ENCODE results near the gene ZNF780A.

The ZNF780A gene

DNA sequence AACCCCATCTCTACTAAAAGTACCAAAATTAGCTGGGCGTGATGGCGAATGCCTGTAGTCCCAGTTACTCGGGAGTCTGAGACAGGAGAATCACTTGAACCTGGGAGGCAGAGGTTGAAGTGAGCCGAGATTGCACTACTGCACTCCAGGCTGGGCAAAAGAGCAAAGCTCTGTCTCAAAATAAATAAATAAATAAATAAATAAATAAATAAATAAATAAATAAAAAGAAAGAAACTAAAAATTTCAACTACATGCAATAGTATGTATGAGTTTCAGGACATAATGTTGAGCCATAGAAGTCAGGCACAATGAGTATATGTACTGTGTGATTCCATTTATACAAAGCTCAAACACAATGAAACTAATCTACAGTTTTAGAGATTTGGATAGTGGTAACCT is 12.9 kb upstream of the ZNF780A start:
- ATAC-seq (ENCODE audit: low read depth) (no peak), DNase-seq (ENCODE audit: low spot score) (no peak)
- no peak for TF ChIP-seq CTCF (IDR thresholded peaks at IDR 0.05; ENCODE audit: poor library complexity, severe bottlenecking)
- no peak overlapping the region for H3K27ac ChIP-seq (ENCODE audit: poor library complexity, severe bottlenecking)
- no peaks in the 10 kb centered on the region for H3K9me3 ChIP-seq (ENCODE audit: severe bottlenecking)
- no peaks in the 10 kb centered on the region for H3K4me1 ChIP-seq (ENCODE audit: insufficient read depth, poor library complexity, severe bottlenecking)
- H3K36me3 ChIP-seq (ENCODE audit: low read depth) = no peaks in the 10 kb centered on the region
- no peak overlapping the region for H3K4me3 ChIP-seq (ENCODE audit: severe bottlenecking)
- peaks cover 2% of the 10 kb centered on the region for H3K27me3 ChIP-seq (ENCODE audit: insufficient read depth, poor library complexity, severe bottlenecking)

DNA sequence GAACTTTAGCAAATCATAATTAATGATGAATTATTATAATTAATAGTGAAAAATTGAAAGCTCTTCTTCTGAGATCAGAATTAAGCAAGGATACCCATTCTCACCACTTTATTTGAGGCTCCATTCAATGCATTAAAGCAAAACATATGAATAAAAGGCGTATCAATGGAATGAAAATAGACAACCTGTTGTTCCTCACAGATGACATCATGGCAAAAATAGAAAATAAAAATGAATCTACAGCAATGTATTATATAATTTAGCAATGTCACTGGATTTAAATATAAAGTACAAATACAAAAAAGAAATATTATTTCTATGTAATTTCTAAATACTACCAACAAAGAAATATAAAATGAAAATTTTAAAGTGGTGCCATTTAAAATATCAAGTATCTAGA is 11.1 kb upstream of the ZNF780A start:
- Histone ChIP-seq H3K27ac (ENCODE audit: poor library complexity, severe bottlenecking) (no peak overlapping the region), H3K27me3 (ENCODE audit: insufficient read depth, poor library complexity, severe bottlenecking) (peaks cover 5% of the 10 kb centered on the region), H3K9me3 (ENCODE audit: severe bottlenecking) (no peaks in the 10 kb centered on the region), H3K4me1 (ENCODE audit: insufficient read depth, poor library complexity, severe bottlenecking) (no peaks in the 10 kb centered on the region), H3K36me3 (ENCODE audit: low read depth) (no peaks in the 10 kb centered on the region), H3K4me3 (ENCODE audit: severe bottlenecking) (no peak overlapping the region)
- no peak for TF ChIP-seq CTCF (IDR thresholded peaks at IDR 0.05; ENCODE audit: poor library complexity, severe bottlenecking)
- no peak for DNase-seq (ENCODE audit: low spot score)
- ATAC-seq (ENCODE audit: low read depth) = no peak

- Histone ChIP-seq H3K4me3 (ENCODE audit: severe bottlenecking) (no peak overlapping the region), H3K27ac (ENCODE audit: poor library complexity, severe bottlenecking) (no peak overlapping the region), H3K36me3 (ENCODE audit: low read depth) (no peaks in the 10 kb centered on the region; the same call in 1 of the 2 replicates), H3K4me1 (ENCODE audit: insufficient read depth, poor library complexity, severe bottlenecking) (peaks cover 6% of the 10 kb centered on the region), H3K27me3 (ENCODE audit: insufficient read depth, poor library complexity, severe bottlenecking) (peaks cover 1% of the 10 kb centered on the region), H3K9me3 (ENCODE audit: severe bottlenecking) (no peaks in the 10 kb centered on the region)
- ATAC-seq (ENCODE audit: low read depth) (no peak), DNase-seq (ENCODE audit: low spot score) (no peak)
- no peak for TF ChIP-seq CTCF (IDR thresholded peaks at IDR 0.05; ENCODE audit: poor library complexity, severe bottlenecking)
Observed at GRCh38 chr19:40093416-40093815, 2.7 kb upstream of the ZNF780A start.

DNA sequence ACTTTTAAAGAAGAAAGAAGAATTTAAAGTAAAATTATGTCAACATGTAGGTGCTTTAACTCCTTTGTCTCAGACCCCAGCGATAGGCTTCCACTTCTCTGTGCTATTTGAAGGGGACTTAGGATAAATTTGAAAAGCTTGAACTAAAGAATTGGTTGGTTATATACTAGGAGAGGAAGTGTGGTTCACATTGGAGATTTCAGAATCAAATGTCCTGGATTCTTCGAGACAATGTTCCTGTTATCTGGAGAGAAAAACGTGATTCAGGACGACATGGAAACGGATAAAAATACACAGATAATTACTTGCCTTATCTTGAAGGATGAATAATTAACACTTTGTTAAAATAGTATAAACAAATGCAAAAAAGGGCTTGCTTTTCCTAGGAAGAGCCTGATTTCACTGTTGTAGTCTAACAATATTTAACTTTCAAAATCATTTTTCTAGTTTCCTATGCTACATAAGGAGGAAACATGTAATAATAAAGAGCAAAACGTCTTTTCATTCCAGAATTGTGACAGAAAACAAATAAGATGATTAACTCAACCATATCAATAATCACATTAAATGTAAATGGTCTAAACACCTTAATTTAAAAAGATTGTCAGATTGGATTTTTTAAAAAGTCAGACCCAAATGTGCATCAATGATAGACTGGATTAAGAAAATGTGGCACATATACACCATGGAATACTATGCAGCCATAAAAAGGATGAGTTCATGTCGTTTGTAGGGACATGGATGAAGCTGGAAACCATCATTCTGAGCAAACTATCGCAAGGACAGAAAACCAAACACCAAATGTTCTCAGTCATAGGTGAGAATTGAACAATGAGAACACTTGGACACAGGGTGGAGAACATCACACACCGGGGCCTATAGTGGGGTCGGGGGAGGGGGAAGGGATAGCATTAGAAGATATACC is 724 bp upstream of the ZNF780A start:
- Histone ChIP-seq H3K27me3 (ENCODE audit: insufficient read depth, poor library complexity, severe bottlenecking) (no peaks in the 10 kb centered on the region), H3K27ac (ENCODE audit: poor library complexity, severe bottlenecking) (peak overlapping the region; percentile 56), H3K4me1 (ENCODE audit: insufficient read depth, poor library complexity, severe bottlenecking) (peaks cover 6% of the 10 kb centered on the region), H3K4me3 (ENCODE audit: severe bottlenecking) (peak overlapping the region; percentile 72), H3K9me3 (ENCODE audit: severe bottlenecking) (no peaks in the 10 kb centered on the region), H3K36me3 (ENCODE audit: low read depth) (no peaks in the 10 kb centered on the region; the same call in 1 of the 2 replicates)
- TF ChIP-seq CTCF (IDR thresholded peaks at IDR 0.05; ENCODE audit: poor library complexity, severe bottlenecking) = no peak
- no peak; the same call in 2 of the 3 replicates for ATAC-seq (ENCODE audit: low read depth)
- no peak for DNase-seq (ENCODE audit: low spot score)

GRCh38 chr19:40089462-40089861 is 1.3 kb downstream of the ZNF780A start:
- DNase-seq (ENCODE audit: low spot score) (no peak), ATAC-seq (ENCODE audit: low read depth) (no peak)
- no peak for TF ChIP-seq CTCF (IDR thresholded peaks at IDR 0.05; ENCODE audit: poor library complexity, severe bottlenecking)
- Histone ChIP-seq H3K9me3 (ENCODE audit: severe bottlenecking) (no peaks in the 10 kb centered on the region), H3K27me3 (ENCODE audit: insufficient read depth, poor library complexity, severe bottlenecking) (no peaks in the 10 kb centered on the region), H3K4me3 (ENCODE audit: severe bottlenecking) (peak overlapping the region; percentile 72), H3K4me1 (ENCODE audit: insufficient read depth, poor library complexity, severe bottlenecking) (peaks cover 6% of the 10 kb centered on the region), H3K36me3 (ENCODE audit: low read depth) (peaks cover 4% of the 10 kb centered on the region), H3K27ac (ENCODE audit: poor library complexity, severe bottlenecking) (peak overlapping the region; percentile 56)
